DMS114 treated with DMSO at 0.1 percent for 48 hours (cell line): ENCODE results near the gene GPR78.

ENCODE experiments used
- DNase-seq: peaks from one replicate; lab custom pipeline; 2025; ENCODE audit not compliant: unreplicated experiment; lab: John Stamatoyannopoulos, UW

Gene GPR78

GRCh38 chr4:8580321-8581093, at the start of gene GPR78:
Gene GPR78 (plus strand): TSS chr4:8580392. CDS start chr4:8580983, 591 bp downstream.
- no peak for DNase-seq

GRCh38 chr4:8532245-8532781, 47.9 kb upstream of the GPR78 start:
- DNase-seq: no peak

GRCh38 chr4:8533274-8533865, 46.8 kb upstream of the GPR78 start:
- DNase-seq: no peak

GRCh38 chr4:8534129-8534528, 46.1 kb upstream of the GPR78 start:
- DNase-seq: no peak

- no peak for DNase-seq
These were observed 45.6 kb upstream of the GPR78 start for GRCh38 chr4:8534611-8535010.

GRCh38 chr4:8536467-8536866, 43.7 kb upstream of the GPR78 start:
- no peak for DNase-seq

GRCh38 chr4:8537041-8537461, 43.1 kb upstream of the GPR78 start:
- DNase-seq: no peak

GRCh38 chr4:8538076-8538702, 42.0 kb upstream of the GPR78 start:
- no peak for DNase-seq

- no peak for DNase-seq
These were observed 41.3 kb upstream of the GPR78 start for GRCh38 chr4:8538703-8539567.

GRCh38 chr4:8539661-8540060, 40.5 kb upstream of the GPR78 start:
- no peak for DNase-seq

- DNase-seq: no peak
These were observed 40.1 kb upstream of the GPR78 start for GRCh38 chr4:8540072-8540471.

GRCh38 chr4:8540586-8540985, 39.6 kb upstream of the GPR78 start:
- DNase-seq: no peak

GRCh38 chr4:8540991-8541390, 39.2 kb upstream of the GPR78 start:
- DNase-seq: no peak

- no peak for DNase-seq
These were observed 38.0 kb upstream of the GPR78 start for GRCh38 chr4:8541981-8542715.

GRCh38 chr4:8542776-8543525, 37.2 kb upstream of the GPR78 start:
- no peak for DNase-seq

- DNase-seq: no peak
These were observed 36.6 kb upstream of the GPR78 start for GRCh38 chr4:8543623-8544022.

- no peak for DNase-seq
These were observed 35.9 kb upstream of the GPR78 start for GRCh38 chr4:8544282-8544681.

- DNase-seq: no peak
These were observed 35.3 kb upstream of the GPR78 start for GRCh38 chr4:8544741-8545438.

GRCh38 chr4:8545439-8545765, 34.8 kb upstream of the GPR78 start:
- DNase-seq: no peak
